HFF-Myc (cell line): ENCODE data around the gene CCNY.

Experiments used
- DNase-seq: peaks from one replicate; pipeline ENCODE4 v3.0.0-alpha.2; 2011; ENCODE audit warnings: low read depth; ENCODE audit errors: extremely low read depth
- H3K4me3 ChIP-seq: replicated peaks from 2 replicates; pipeline ENCODE4 v1.5.1; 2011; ENCODE audit warnings: low read depth, mild to moderate bottlenecking, control low read depth, low read length
- CTCF ChIP-seq: IDR thresholded peaks from 2 replicates; pipeline ENCODE4 v1.5.1; 2012; ENCODE audit warnings: mild to moderate bottlenecking, low read depth, low read length, control low read depth; ENCODE audit errors: missing control alignments

The CCNY gene

DNA sequence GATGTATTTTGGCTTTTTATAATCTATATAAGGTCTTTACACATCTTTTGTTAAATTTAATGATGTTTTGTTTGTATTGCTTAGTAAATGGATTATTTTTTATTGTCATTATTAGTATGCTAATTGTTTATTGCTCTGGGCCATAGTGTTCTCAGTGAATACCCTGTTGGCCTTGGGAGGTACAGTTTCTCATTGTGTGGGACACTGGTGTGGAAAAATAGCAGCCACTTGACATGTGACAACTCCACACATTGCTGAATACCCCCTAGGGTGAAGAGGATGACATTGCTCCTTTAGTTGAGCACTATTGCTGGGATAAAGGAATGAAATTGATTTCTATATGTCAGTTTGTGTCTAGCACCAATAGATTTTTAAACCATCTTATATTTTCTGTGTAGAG lies 130.9 kb downstream of the CCNY start:
- TF ChIP-seq CTCF: no peak
- no peak for DNase-seq
- no peak overlapping the region for H3K4me3 ChIP-seq

DNA sequence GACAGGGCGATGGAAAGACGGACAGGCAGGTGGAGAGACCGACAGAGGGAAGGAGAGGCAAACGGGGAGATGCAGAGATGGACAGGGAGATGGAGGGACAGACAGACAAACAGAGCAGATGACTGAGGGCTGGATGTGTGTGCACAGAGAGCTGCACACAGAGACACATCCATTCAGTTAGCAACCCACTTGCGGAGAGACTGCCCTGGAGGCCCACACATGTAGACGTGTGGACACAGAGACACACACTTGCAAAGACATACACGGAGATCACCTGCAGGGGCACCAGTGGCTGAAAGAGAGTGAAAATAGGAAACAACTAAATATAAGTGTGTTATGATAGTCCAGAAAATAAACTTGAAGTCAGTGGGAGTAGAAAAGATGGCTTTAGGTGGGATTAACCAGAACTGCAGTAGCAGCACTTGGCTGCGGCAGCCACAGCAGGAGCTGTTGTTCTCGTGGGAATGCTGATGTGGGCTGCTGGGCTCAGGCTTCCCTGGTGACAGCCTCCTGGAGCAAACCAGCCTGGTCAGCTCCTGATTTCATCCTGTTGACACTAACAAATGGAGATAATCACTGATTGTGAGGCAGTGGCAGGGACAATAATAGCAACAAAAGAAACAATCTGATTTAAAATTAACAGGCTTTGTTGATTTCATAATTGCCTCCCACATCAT lies 134.1 kb downstream of the CCNY start:
- H3K4me3 ChIP-seq: no peak overlapping the region
- no peak for TF ChIP-seq CTCF
- DNase-seq: no peak

DNA sequence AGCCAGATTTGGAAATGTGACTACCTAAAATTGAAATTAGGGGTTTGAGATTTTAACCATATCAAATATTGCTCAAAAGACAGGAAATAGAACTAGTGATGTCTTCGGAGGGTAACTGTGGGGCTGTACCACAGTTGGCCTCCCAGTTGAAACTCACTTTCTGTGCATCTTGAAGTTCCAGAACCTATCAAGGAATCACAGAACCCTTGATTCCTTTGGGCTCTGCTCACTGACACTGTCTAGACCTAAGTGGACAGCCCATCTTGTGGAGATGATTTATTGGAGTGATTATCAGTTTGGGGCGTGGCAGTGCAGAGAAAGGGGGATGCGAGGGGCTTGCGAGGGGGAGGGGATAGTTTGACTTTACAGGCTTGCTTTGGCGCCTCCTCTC lies 134.6 kb downstream of the CCNY start:
- no peak for TF ChIP-seq CTCF
- no peak overlapping the region for H3K4me3 ChIP-seq
- no peak for DNase-seq

DNA sequence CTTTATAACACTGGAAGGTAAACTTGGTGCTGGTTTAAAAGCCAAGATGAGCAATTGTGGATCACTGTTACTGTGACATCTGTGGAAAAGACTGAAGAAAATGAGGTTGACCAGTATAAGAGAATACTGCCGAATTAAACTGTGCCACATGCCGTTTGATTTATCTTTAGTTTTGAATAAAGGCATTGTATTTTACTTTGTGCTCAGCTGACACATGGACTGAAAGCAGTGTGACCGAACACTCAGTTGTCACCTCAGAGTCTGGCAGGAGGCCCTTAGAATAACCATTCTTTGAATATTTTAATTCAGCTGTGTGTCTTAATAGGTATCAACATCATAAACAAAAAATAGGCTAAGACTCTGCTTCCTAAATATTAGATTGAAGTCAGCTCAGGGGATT lies 135.1 kb downstream of the CCNY start:
- no peak for TF ChIP-seq CTCF
- H3K4me3 ChIP-seq: no peak overlapping the region
- DNase-seq: no peak

- DNase-seq: no peak
- no peak overlapping the region for H3K4me3 ChIP-seq
- TF ChIP-seq CTCF: no peak
These were observed 143.8 kb downstream of the CCNY start for GRCh38 chr10:35480142-35480541.

DNA sequence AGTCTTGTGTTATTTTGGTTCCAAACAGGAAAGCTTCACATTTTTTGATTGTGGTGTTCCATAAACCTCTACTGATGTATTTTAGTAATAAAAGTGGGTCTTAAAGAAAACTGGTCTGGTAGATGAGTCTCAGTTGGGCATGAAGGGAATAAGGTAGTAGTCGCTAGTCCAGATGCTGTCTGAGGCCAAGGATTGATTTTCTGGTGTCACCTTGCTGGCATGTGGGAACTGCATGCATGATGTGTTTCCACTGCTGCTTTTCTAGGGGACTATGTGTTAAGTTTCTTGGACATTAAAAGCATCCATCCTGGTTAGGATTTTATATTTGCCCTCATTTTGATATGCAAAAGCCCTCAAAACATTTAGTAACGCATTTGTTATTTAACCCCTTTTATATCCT lies 145.1 kb downstream of the CCNY start:
- DNase-seq: no peak
- TF ChIP-seq CTCF: no peak
- H3K4me3 ChIP-seq: no peak overlapping the region
